NCI-H2196 treated with DMSO at 0.1 percent for 48 hours (cell line): ENCODE data around the gene CD300LB.
A peak's percentile ranks its signal among the peaks of the same experiment; 100 is the strongest.
"Not testable (repeated sequence)": the region's sequence is repeated elsewhere in the genome, so short reads cannot be mapped to it uniquely, and the experiment has no call there.

Experiments
- DNase-seq: peaks from one replicate; lab custom pipeline; 2025; ENCODE audit not compliant: unreplicated experiment; lab: John Stamatoyannopoulos, UW

The CD300LB gene

GRCh38 chr17:74526681-74527080 lies 4.6 kb downstream of the CD300LB start:
- DNase-seq, result no peak

GRCh38 chr17:74525781-74526288 lies 5.4 kb downstream of the CD300LB start:
- no peak for DNase-seq

GRCh38 chr17:74525465-74525725 lies 5.9 kb downstream of the CD300LB start:
- no peak for DNase-seq

GRCh38 chr17:74524653-74525464 lies 6.4 kb downstream of the CD300LB start:
- no peak for DNase-seq

- DNase-seq, result no peak
Measured at GRCh38 chr17:74523308-74523707, 8.0 kb downstream of the CD300LB start.

- no peak for DNase-seq
Measured at GRCh38 chr17:74522381-74523105, 8.7 kb downstream of the CD300LB start.

GRCh38 chr17:74521701-74522201 lies 9.5 kb downstream of the CD300LB start:
- DNase-seq, result no peak

GRCh38 chr17:74520790-74521480 lies 10.3 kb downstream of the CD300LB start:
- no peak for DNase-seq

- DNase-seq, result no peak
Measured at GRCh38 chr17:74520016-74520434, 11.2 kb downstream of the CD300LB start.

GRCh38 chr17:74518413-74518981 lies 12.8 kb downstream of the CD300LB start:
- not testable (repeated sequence) for DNase-seq

GRCh38 chr17:74516561-74517328 lies 14.5 kb downstream of the CD300LB start:
- no peak for DNase-seq

- no peak for DNase-seq
Measured at GRCh38 chr17:74515941-74516340, 15.3 kb downstream of the CD300LB start.

GRCh38 chr17:74514632-74515334 lies 16.5 kb downstream of the CD300LB start:
- no peak for DNase-seq

GRCh38 chr17:74513987-74514631 lies 17.2 kb downstream of the CD300LB start:
- DNase-seq, result no peak

GRCh38 chr17:74512624-74513091 lies 18.6 kb downstream of the CD300LB start:
- DNase-seq, result no peak

- peak; percentile 18 for DNase-seq
Measured at GRCh38 chr17:74512036-74512435, 19.2 kb downstream of the CD300LB start.

GRCh38 chr17:74508156-74508555 lies 23.1 kb downstream of the CD300LB start:
- DNase-seq, result no peak

- DNase-seq, result not testable (repeated sequence)
Measured at GRCh38 chr17:74503949-74504348, 27.3 kb downstream of the CD300LB start.

- no peak for DNase-seq
Measured at GRCh38 chr17:74502861-74503260, 28.4 kb downstream of the CD300LB start.
